Measurements from ENCODE around the gene KRT5.
"Not testable (repeated sequence)": the region's sequence is repeated elsewhere in the genome, so short reads cannot be mapped to it uniquely, and the experiment has no call there.

KRT5 gene

GRCh38 chr12:52493172-52493571 lies 27.0 kb downstream of the KRT5 start, which contains the start of gene KRT6A:
KRT6A (minus strand) TSS chr12:52493257; CDS start chr12:52493188, 69 bp downstream.
- DNase-seq: no peak

GRCh38 chr12:52492405-52492804 lies 27.8 kb downstream of the KRT5 start:
- DNase-seq: not testable (repeated sequence)

GRCh38 chr12:52491495-52491894 lies 28.7 kb downstream of the KRT5 start:
- not testable (repeated sequence) for DNase-seq

GRCh38 chr12:52488736-52489135 lies 31.5 kb downstream of the KRT5 start:
- no peak for DNase-seq

GRCh38 chr12:52487744-52488443 lies 32.3 kb downstream of the KRT5 start:
- DNase-seq: not testable (repeated sequence)

GRCh38 chr12:52487211-52487610 lies 33.0 kb downstream of the KRT5 start:
- DNase-seq: no peak

GRCh38 chr12:52486166-52487105 lies 33.8 kb downstream of the KRT5 start:
- no peak for DNase-seq

- DNase-seq: no peak
These were observed 40.1 kb downstream of the KRT5 start for GRCh38 chr12:52480073-52480472.

GRCh38 chr12:52477651-52478050 lies 42.5 kb downstream of the KRT5 start:
- DNase-seq: no peak

- no peak for DNase-seq
These were observed 46.0 kb downstream of the KRT5 start for GRCh38 chr12:52474212-52474611.

- DNase-seq: no peak
These were observed 46.4 kb downstream of the KRT5 start, which contains the start of gene KRT6C for GRCh38 chr12:52473768-52474167. KRT6C (minus strand) TSS chr12:52473805; CDS start chr12:52473737, 68 bp downstream.

GRCh38 chr12:52469853-52470252 lies 50.3 kb downstream of the KRT5 start:
- DNase-seq: no peak

GRCh38 chr12:52464897-52465296 lies 55.3 kb downstream of the KRT5 start:
- DNase-seq: no peak
